Measurements from ENCODE around the gene HOXD8. TPM values are rescaled to one million over a fixed set of nuclear protein-coding genes. Genes with fewer than 3 reads are reported as not detected.

HOXD8 gene
- total RNA-seq, 1 donor from 2014 or later: 0.58 TPM

- H3K36me3 Mint-ChIP-seq: peaks cover 2% of the 10 kb centered on the region
- no peak overlapping the region for H3K4me3 Mint-ChIP-seq
- H3K9me3 Mint-ChIP-seq: no peaks in the 10 kb centered on the region
- H3K27ac Mint-ChIP-seq: no peak overlapping the region
- no peak for TF ChIP-seq CTCF (IDR thresholded peaks at IDR 0.05; ENCODE audit: unreplicated experiment)
- H3K27me3 Mint-ChIP-seq (ENCODE audit: low read depth): peaks cover 98% of the 10 kb centered on the region
- peaks cover 5% of the 10 kb centered on the region for H3K4me1 Mint-ChIP-seq
- DNase-seq (ENCODE audit: low spot score in 2 of 2, unreplicated experiment in 2 of 2): no peak
Measured at GRCh38 chr2:176146645-176147044, 17.1 kb downstream of the HOXD8 start.

- Mint-ChIP-seq H3K9me3 (no peaks in the 10 kb centered on the region), H3K27me3 (ENCODE audit: low read depth) (peaks cover 98% of the 10 kb centered on the region), H3K36me3 (peaks cover 2% of the 10 kb centered on the region), H3K4me1 (peaks cover 6% of the 10 kb centered on the region), H3K27ac (no peak overlapping the region), H3K4me3 (no peak overlapping the region)
- DNase-seq (ENCODE audit: low spot score in 2 of 2, unreplicated experiment in 2 of 2): no peak
- TF ChIP-seq CTCF (IDR thresholded peaks at IDR 0.05; ENCODE audit: unreplicated experiment): no peak
Measured at GRCh38 chr2:176147210-176147799, 17.8 kb downstream of the HOXD8 start.

GRCh38 chr2:176147800-176148496 lies 18.4 kb downstream of the HOXD8 start:
- H3K27ac Mint-ChIP-seq: no peak overlapping the region
- peaks cover 2% of the 10 kb centered on the region for H3K36me3 Mint-ChIP-seq
- DNase-seq (ENCODE audit: low spot score in 2 of 2, unreplicated experiment in 2 of 2): no peak
- peaks cover 6% of the 10 kb centered on the region for H3K4me1 Mint-ChIP-seq
- H3K9me3 Mint-ChIP-seq: no peaks in the 10 kb centered on the region
- H3K27me3 Mint-ChIP-seq (ENCODE audit: low read depth): peaks cover 98% of the 10 kb centered on the region
- TF ChIP-seq CTCF (IDR thresholded peaks at IDR 0.05; ENCODE audit: unreplicated experiment): no peak
- H3K4me3 Mint-ChIP-seq: no peak overlapping the region

GRCh38 chr2:176148751-176149421 lies 19.4 kb downstream of the HOXD8 start:
- DNase-seq (ENCODE audit: low spot score in 2 of 2, unreplicated experiment in 2 of 2): no peak
- TF ChIP-seq CTCF (IDR thresholded peaks at IDR 0.05; ENCODE audit: unreplicated experiment): no peak
- Mint-ChIP-seq H3K9me3 (no peaks in the 10 kb centered on the region), H3K36me3 (peaks cover 2% of the 10 kb centered on the region), H3K4me3 (no peak overlapping the region), H3K27ac (no peak overlapping the region), H3K4me1 (peaks cover 6% of the 10 kb centered on the region), H3K27me3 (ENCODE audit: low read depth) (peaks cover 98% of the 10 kb centered on the region)

GRCh38 chr2:176149481-176149938 lies 20.0 kb downstream of the HOXD8 start:
- no peaks in the 10 kb centered on the region for H3K9me3 Mint-ChIP-seq
- H3K4me1 Mint-ChIP-seq: peaks cover 6% of the 10 kb centered on the region
- no peak for DNase-seq (ENCODE audit: low spot score in 2 of 2, unreplicated experiment in 2 of 2)
- peaks cover 99% of the 10 kb centered on the region for H3K27me3 Mint-ChIP-seq (ENCODE audit: low read depth)
- TF ChIP-seq CTCF (IDR thresholded peaks at IDR 0.05; ENCODE audit: unreplicated experiment): no peak
- H3K36me3 Mint-ChIP-seq: peaks cover 2% of the 10 kb centered on the region
- no peak overlapping the region for H3K4me3 Mint-ChIP-seq
- H3K27ac Mint-ChIP-seq: no peak overlapping the region

Data from mesothelial cell of epicardium (in vitro differentiated cells).